HepG2 (cell line): ENCODE measurements around the gene LZTS2. TPM values are rescaled to one million over a fixed set of nuclear protein-coding genes. Genes with fewer than 3 reads are reported as not detected.

Experiments used
- E2F5 ChIP-seq: sonication (generic); formaldehyde crosslinking; conservative IDR thresholded peaks from 2 replicates; pipeline ENCODE4 v1.4.0; 2020; ENCODE audit warnings: missing genetic modification reagents
- ELF1 ChIP-seq: sonication (generic); formaldehyde crosslinking; IDR thresholded peaks from 2 replicates; pipeline ENCODE4 v1.4.0; 2020; ENCODE audit warnings: missing genetic modification reagents
- KLF6 ChIP-seq: IDR thresholded peaks from 2 replicates; pipeline ENCODE4 v1.8.0; 2016; ENCODE audit warnings: missing biosample characterization, missing genetic modification reagents
- THAP8 ChIP-seq: sonication (generic); formaldehyde crosslinking; IDR thresholded peaks from 2 replicates; pipeline ENCODE4 v1.5.1; 2020; ENCODE audit warnings: missing genetic modification reagents, mild to moderate bottlenecking, borderline replicate concordance
- TMF1 ChIP-seq: sonication (generic); formaldehyde crosslinking; IDR thresholded peaks from 2 replicates; pipeline ENCODE4 v1.8.1; 2022; ENCODE audit warnings: low read depth, missing genetic modification reagents
- ZBTB10 ChIP-seq: sonication (generic); formaldehyde crosslinking; IDR thresholded peaks from 2 replicates; pipeline ENCODE4 v1.4.0; 2020; ENCODE audit warnings: missing genetic modification reagents, borderline replicate concordance
- ZIK1 ChIP-seq: sonication (generic); formaldehyde crosslinking; IDR thresholded peaks from 2 replicates; pipeline ENCODE4 v1.5.0; 2020; ENCODE audit warnings: mild to moderate bottlenecking, low read depth, missing genetic modification reagents, borderline replicate concordance
- ZNF446 ChIP-seq: sonication (generic); formaldehyde crosslinking; IDR thresholded peaks from 2 replicates; pipeline ENCODE4 v1.5.0; 2020; ENCODE audit warnings: mild to moderate bottlenecking, missing genetic modification reagents
- ZNF879 ChIP-seq: sonication (generic); formaldehyde crosslinking; IDR thresholded peaks from 2 replicates; pipeline ENCODE4 v1.8.1; 2023; ENCODE audit warnings: missing genetic modification reagents
- polyA plus RNA-seq, 8 experiments: library from polyadenylated mRNA; depleted of rRNA in 3 of 8; stranded (reverse) in 7 of 8; unstranded in 1 of 8; fragments of >200 nt; fragmentation: Illumina TruSeq in 4 of 8; extraction: Trizol in 4 of 8; gene quantifications; 2 replicates each; pipeline versions ENCODE4 v1.2.1 to v1.2.3, GENCODE V29; 2011 to 2016; ENCODE audit warnings: low read depth in 4 of 8, missing spikeins in 1 of 8, mixed read lengths in 1 of 8; ENCODE audit not compliant: insufficient read depth in 1 of 8
- total RNA-seq, 5 experiments: library from RNA; depleted of rRNA; stranded (reverse); fragments of >200 nt; fragmentation: Illumina TruSeq; extraction: Trizol; gene quantifications; 2 replicates each; pipeline ENCODE4 v1.2.3, GENCODE V29; 2016; ENCODE audit warnings: low read depth in 1 of 5
- TF ChIP-seq, protein P1 (sequence below): sonication (generic); formaldehyde crosslinking; IDR thresholded peaks from 2 replicates; pipeline ENCODE4 v1.9.0; 2021; ENCODE audit warnings: mild to moderate bottlenecking, missing genetic modification reagents
- TF ChIP-seq, protein P2 (sequence below): IDR thresholded peaks from 2 replicates; pipeline ENCODE4 v1.6.1; 2016; ENCODE audit warnings: mild to moderate bottlenecking, missing biosample characterization, missing genetic modification reagents
- TF ChIP-seq, protein P3 (sequence below): sonication (generic); formaldehyde crosslinking; IDR thresholded peaks from 2 replicates; pipeline ENCODE4 v1.5.0; 2020; ENCODE audit warnings: missing genetic modification reagents, mild to moderate bottlenecking, borderline replicate concordance

Gene LZTS2
- total and polyA plus RNA-seq, 2 of the 13 experiments (the other 11 are each of a cell fraction or from before 2014, with no cell fraction given), result 43.6 to 65.6 TPM

DNA sequence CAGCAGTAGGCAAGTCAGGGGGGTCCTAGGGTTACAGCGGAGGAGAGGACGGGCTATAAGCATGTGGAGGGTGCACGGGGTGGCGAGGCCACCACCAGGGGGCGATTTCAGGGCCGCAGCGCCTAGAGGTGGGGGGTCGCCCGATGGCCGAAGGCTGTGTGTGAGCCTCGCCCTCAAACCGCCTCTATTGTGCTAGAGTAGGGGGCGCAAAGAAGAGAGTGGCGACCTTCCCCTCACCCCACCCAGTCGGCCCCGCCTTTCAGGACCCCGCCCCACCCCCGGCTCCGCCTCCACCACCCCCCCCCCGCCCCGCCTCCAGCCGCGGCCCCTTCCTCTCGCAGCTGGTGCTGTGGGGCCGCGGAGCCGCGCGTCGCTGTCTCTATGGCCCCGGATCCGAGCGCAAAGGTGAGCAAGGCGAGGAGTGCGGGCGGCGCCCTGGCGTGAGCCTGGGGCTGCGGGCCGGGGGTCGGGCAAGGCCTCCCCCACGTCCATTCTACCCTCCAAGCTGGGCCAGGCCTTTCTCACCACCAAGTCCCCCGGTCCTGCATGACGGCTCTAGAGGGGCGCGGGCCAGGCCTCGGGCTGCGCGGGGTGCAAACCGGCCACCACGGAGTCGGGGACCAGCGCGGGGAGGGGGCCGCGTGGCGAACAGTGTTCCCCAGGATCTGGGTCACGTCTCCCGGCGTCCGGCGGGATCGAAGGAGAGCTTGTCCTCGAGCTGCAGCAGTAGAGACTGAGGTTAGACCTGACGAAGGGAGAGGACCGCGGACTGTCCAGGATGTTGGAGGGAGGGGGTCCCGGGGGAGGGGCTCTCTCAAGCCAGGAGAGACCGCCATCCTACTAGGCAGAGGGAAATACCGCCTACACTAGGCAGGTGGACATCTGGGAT lies 30.2 kb upstream of the LZTS2 start, which contains the start of gene SEMA4G (continued):
- TF ChIP-seq ZIK1 (CRISPR knock-in tag), result no peak; the same call in 1 of the 2 replicates
- TF ChIP-seq, protein P1, sequence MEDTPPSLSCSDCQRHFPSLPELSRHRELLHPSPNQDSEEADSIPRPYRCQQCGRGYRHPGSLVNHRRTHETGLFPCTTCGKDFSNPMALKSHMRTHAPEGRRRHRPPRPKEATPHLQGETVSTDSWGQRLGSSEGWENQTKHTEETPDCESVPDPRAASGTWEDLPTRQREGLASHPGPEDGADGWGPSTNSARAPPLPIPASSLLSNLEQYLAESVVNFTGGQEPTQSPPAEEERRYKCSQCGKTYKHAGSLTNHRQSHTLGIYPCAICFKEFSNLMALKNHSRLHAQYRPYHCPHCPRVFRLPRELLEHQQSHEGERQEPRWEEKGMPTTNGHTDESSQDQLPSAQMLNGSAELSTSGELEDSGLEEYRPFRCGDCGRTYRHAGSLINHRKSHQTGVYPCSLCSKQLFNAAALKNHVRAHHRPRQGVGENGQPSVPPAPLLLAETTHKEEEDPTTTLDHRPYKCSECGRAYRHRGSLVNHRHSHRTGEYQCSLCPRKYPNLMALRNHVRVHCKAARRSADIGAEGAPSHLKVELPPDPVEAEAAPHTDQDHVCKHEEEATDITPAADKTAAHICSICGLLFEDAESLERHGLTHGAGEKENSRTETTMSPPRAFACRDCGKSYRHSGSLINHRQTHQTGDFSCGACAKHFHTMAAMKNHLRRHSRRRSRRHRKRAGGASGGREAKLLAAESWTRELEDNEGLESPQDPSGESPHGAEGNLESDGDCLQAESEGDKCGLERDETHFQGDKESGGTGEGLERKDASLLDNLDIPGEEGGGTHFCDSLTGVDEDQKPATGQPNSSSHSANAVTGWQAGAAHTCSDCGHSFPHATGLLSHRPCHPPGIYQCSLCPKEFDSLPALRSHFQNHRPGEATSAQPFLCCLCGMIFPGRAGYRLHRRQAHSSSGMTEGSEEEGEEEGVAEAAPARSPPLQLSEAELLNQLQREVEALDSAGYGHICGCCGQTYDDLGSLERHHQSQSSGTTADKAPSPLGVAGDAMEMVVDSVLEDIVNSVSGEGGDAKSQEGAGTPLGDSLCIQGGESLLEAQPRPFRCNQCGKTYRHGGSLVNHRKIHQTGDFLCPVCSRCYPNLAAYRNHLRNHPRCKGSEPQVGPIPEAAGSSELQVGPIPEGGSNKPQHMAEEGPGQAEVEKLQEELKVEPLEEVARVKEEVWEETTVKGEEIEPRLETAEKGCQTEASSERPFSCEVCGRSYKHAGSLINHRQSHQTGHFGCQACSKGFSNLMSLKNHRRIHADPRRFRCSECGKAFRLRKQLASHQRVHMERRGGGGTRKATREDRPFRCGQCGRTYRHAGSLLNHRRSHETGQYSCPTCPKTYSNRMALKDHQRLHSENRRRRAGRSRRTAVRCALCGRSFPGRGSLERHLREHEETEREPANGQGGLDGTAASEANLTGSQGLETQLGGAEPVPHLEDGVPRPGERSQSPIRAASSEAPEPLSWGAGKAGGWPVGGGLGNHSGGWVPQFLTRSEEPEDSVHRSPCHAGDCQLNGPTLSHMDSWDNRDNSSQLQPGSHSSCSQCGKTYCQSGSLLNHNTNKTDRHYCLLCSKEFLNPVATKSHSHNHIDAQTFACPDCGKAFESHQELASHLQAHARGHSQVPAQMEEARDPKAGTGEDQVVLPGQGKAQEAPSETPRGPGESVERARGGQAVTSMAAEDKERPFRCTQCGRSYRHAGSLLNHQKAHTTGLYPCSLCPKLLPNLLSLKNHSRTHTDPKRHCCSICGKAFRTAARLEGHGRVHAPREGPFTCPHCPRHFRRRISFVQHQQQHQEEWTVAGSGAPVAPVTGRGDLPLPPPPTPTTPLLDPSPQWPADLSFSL (CRISPR knock-in tag), result peak; percentile 42; the same call in 1 of the 2 replicates
- TF ChIP-seq E2F5 (CRISPR knock-in tag), result 0 out of 2 replicates have a peak, but pooled peaks have one; percentile 30
- no peak for TF ChIP-seq ZNF446 (CRISPR knock-in tag)
- TF ChIP-seq THAP8 (CRISPR knock-in tag), result peak; percentile 64; the same call in 1 of the 2 replicates
- TF ChIP-seq ZNF879, result peak; percentile 93
- TF ChIP-seq, protein P2, sequence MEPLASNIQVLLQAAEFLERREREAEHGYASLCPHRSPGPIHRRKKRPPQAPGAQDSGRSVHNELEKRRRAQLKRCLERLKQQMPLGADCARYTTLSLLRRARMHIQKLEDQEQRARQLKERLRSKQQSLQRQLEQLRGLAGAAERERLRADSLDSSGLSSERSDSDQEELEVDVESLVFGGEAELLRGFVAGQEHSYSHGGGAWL (CRISPR knock-in tag), result peak; percentile 28; the same call in 1 of the 2 replicates
- TF ChIP-seq, protein P3, sequence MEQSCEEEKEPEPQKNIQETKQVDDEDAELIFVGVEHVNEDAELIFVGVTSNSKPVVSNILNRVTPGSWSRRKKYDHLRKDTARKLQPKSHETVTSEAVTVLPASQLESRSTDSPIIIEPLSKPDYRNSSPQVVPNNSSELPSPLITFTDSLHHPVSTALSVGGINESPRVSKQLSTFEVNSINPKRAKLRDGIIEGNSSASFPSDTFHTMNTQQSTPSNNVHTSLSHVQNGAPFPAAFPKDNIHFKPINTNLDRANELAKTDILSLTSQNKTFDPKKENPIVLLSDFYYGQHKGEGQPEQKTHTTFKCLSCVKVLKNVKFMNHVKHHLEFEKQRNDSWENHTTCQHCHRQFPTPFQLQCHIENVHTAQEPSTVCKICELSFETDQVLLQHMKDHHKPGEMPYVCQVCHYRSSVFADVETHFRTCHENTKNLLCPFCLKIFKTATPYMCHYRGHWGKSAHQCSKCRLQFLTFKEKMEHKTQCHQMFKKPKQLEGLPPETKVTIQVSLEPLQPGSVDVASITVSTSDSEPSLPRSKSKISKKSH (CRISPR knock-in tag), result peak; percentile 11; the same call in 1 of the 2 replicates
- peak; percentile 73; the same call in 1 of the 2 replicates for TF ChIP-seq ZBTB10
- TF ChIP-seq KLF6 (CRISPR knock-in tag), result no peak
- peak; percentile 65; the same call in 1 of the 2 replicates for TF ChIP-seq TMF1 (CRISPR knock-in tag)
- TF ChIP-seq ELF1, result no peak
